GM18498 (cell line): ENCODE measurements around the gene PARVB.

Source experiments
- ATAC-seq: cut with Tn5 transposase; IDR thresholded peaks from one replicate; pipeline ENCODE4 v1.9.1; 2021; ENCODE audit warnings: mild to moderate bottlenecking, moderate library complexity; ENCODE audit not compliant: unreplicated experiment

PARVB gene

GRCh38 chr22:44153710-44154109, 129.6 kb downstream of the PARVB start:
- no peak for ATAC-seq

GRCh38 chr22:44154436-44154942, 130.4 kb downstream of the PARVB start:
- ATAC-seq = no peak

- no peak for ATAC-seq
These were observed 131.0 kb downstream of the PARVB start for GRCh38 chr22:44155115-44155514.

- ATAC-seq = no peak
These were observed 134.0 kb downstream of the PARVB start for GRCh38 chr22:44157916-44158618.

GRCh38 chr22:44158816-44159215, 134.7 kb downstream of the PARVB start:
- ATAC-seq = no peak

- no peak for ATAC-seq
These were observed 135.1 kb downstream of the PARVB start for GRCh38 chr22:44159221-44159620.

- ATAC-seq = no peak
These were observed 135.7 kb downstream of the PARVB start for GRCh38 chr22:44159811-44160210.

GRCh38 chr22:44160421-44160820, 136.3 kb downstream of the PARVB start:
- ATAC-seq = no peak

GRCh38 chr22:44161673-44162072, 137.6 kb downstream of the PARVB start:
- no peak for ATAC-seq

- ATAC-seq = no peak
These were observed 138.9 kb downstream of the PARVB start for GRCh38 chr22:44162960-44163359.

- ATAC-seq = no peak
These were observed 139.4 kb downstream of the PARVB start for GRCh38 chr22:44163536-44163935.

- no peak for ATAC-seq
These were observed 139.9 kb downstream of the PARVB start for GRCh38 chr22:44164031-44164430.

GRCh38 chr22:44165286-44165874, 141.3 kb downstream of the PARVB start:
- no peak for ATAC-seq

GRCh38 chr22:44166498-44167276, 142.6 kb downstream of the PARVB start:
- no peak for ATAC-seq

- no peak for ATAC-seq
These were observed 143.4 kb downstream of the PARVB start for GRCh38 chr22:44167501-44167900.

- no peak for ATAC-seq
These were observed 144.1 kb downstream of the PARVB start for GRCh38 chr22:44168206-44168605.

- ATAC-seq = no peak
These were observed 146.4 kb downstream of the PARVB start for GRCh38 chr22:44170470-44170869.

GRCh38 chr22:44171561-44171960, 147.5 kb downstream of the PARVB start:
- no peak for ATAC-seq

- ATAC-seq = peak; percentile 74
These were observed 148.4 kb downstream of the PARVB start for GRCh38 chr22:44172370-44173108.

GRCh38 chr22:44173154-44173553, 149.1 kb downstream of the PARVB start:
- ATAC-seq = no peak

- no peak for ATAC-seq
These were observed 151.6 kb downstream of the PARVB start for GRCh38 chr22:44175676-44176075.
